HepG2 (cell line): ENCODE data around the gene TROAP. TPM values are rescaled to one million over a fixed set of nuclear protein-coding genes. Genes with fewer than 3 reads are reported as not detected.

ENCODE experiments used
- BATF2 ChIP-seq: sonication (generic); formaldehyde crosslinking; IDR thresholded peaks from 2 replicates; pipeline ENCODE4 v1.8.0; 2022; ENCODE audit warnings: mild to moderate bottlenecking, missing genetic modification reagents, moderate library complexity
- CEBPZ ChIP-seq: IDR thresholded peaks from 2 replicates; pipeline ENCODE4 v1.6.1; 2012; ENCODE audit warnings: low read length, improper control_type of control experiment
- FOXP1 ChIP-seq, 2 experiments: fragments of 450-650 bp in 1 of 2; IDR thresholded peaks; 2 replicates each; pipeline ENCODE4 v1.6.1; 2017 to 2018; ENCODE audit warnings: antibody characterized with exemption in 1 of 2
- GFI1 ChIP-seq: sonication (generic); formaldehyde crosslinking; IDR thresholded peaks from 2 replicates; pipeline ENCODE4 v1.5.0; 2020; ENCODE audit warnings: missing genetic modification reagents, mild to moderate bottlenecking, borderline replicate concordance
- JDP2 ChIP-seq: sonication (generic); formaldehyde crosslinking; IDR thresholded peaks from 2 replicates; pipeline ENCODE4 v1.8.1; 2022; ENCODE audit warnings: missing genetic modification reagents, borderline replicate concordance
- NKX3-1 ChIP-seq: sonication (generic); formaldehyde crosslinking; IDR thresholded peaks from 2 replicates; pipeline ENCODE4 v1.5.0; 2020; ENCODE audit warnings: missing genetic modification reagents
- SUZ12 ChIP-seq: fragments of 150-350 bp; IDR thresholded peaks from 2 replicates; pipeline ENCODE4 v1.6.1; 2014; ENCODE audit warnings: low read depth, low read length
- ZBTB4 ChIP-seq: sonication (generic); formaldehyde crosslinking; IDR thresholded peaks from 2 replicates; pipeline ENCODE4 v1.4.0; 2020; ENCODE audit warnings: missing genetic modification reagents, mild to moderate bottlenecking, borderline replicate concordance
- ZBTB7A ChIP-seq: sonication (generic); formaldehyde crosslinking; IDR thresholded peaks from 2 replicates; pipeline ENCODE4 v1.8.0; 2022; ENCODE audit warnings: mild to moderate bottlenecking, missing genetic modification reagents
- ZNF24 ChIP-seq: fragments of 450-650 bp; IDR thresholded peaks from 2 replicates; pipeline ENCODE4 v1.6.1; 2017; ENCODE audit warnings: antibody characterized with exemption, mild to moderate bottlenecking
- ZNF407 ChIP-seq: sonication (generic); formaldehyde crosslinking; IDR thresholded peaks from one replicate; pipeline ENCODE4 v1.5.1; 2020; ENCODE audit warnings: mild to moderate bottlenecking, missing genetic modification reagents; ENCODE audit errors: not compliant biosample characterization
- ZNF773 ChIP-seq: sonication (generic); formaldehyde crosslinking; IDR thresholded peaks from 2 replicates; pipeline ENCODE4 v1.4.0; 2020; ENCODE audit warnings: missing genetic modification reagents, borderline replicate concordance
- polyA plus RNA-seq, 8 experiments: library from polyadenylated mRNA; depleted of rRNA in 3 of 8; stranded (reverse) in 7 of 8; unstranded in 1 of 8; fragments of >200 nt; fragmentation: Illumina TruSeq in 4 of 8; extraction: Trizol in 4 of 8; gene quantifications; 2 replicates each; pipeline versions ENCODE4 v1.2.1 to v1.2.3, GENCODE V29; 2011 to 2016; ENCODE audit warnings: low read depth in 4 of 8, missing spikeins in 1 of 8, mixed read lengths in 1 of 8; ENCODE audit not compliant: insufficient read depth in 1 of 8
- total RNA-seq, 5 experiments: library from RNA; depleted of rRNA; stranded (reverse); fragments of >200 nt; fragmentation: Illumina TruSeq; extraction: Trizol; gene quantifications; 2 replicates each; pipeline ENCODE4 v1.2.3, GENCODE V29; 2016; ENCODE audit warnings: low read depth in 1 of 5

TROAP gene
- total and polyA plus RNA-seq, 2 of the 13 experiments (the other 11 are each of a cell fraction or from before 2014, with no cell fraction given) = 22.5 to 30.9 TPM

- TF ChIP-seq ZNF407 (CRISPR knock-in tag) = no peak
- TF ChIP-seq ZBTB7A (CRISPR knock-in tag) = peak; percentile 92
- 0 out of 2 replicates have a peak, but pooled peaks have one; percentile 38 for TF ChIP-seq ZBTB4 (CRISPR knock-in tag)
- peak; percentile 82; the same call in 1 of the 2 replicates for TF ChIP-seq NKX3-1 (CRISPR knock-in tag)
- no peak for TF ChIP-seq ZNF24
- TF ChIP-seq CEBPZ = no peak
- TF ChIP-seq SUZ12 = no peak
- TF ChIP-seq ZNF773 = peak; percentile 82; the same call in 1 of the 2 replicates
- no peak for TF ChIP-seq GFI1
- no peak for TF ChIP-seq BATF2
- no peak for TF ChIP-seq JDP2 (CRISPR knock-in tag)
- TF ChIP-seq FOXP1 (IDR thresholded peaks at IDR 0.05) = no peak
- 0 out of 2 replicates have a peak, but pooled peaks have one; percentile 13 for TF ChIP-seq FOXP1 (CRISPR knock-in tag; IDR thresholded peaks at IDR 0.05)
Observed at GRCh38 chr12:49347311-49348193, 24.5 kb downstream of the TROAP start (continued).
